ENCODE measurements around the gene CARS2. TPM values are rescaled to one million over a fixed set of nuclear protein-coding genes. Genes with fewer than 3 reads are reported as not detected.

The CARS2 gene
- total RNA-seq, 1 experiment from 2014 or later = 70.9 TPM

DNA sequence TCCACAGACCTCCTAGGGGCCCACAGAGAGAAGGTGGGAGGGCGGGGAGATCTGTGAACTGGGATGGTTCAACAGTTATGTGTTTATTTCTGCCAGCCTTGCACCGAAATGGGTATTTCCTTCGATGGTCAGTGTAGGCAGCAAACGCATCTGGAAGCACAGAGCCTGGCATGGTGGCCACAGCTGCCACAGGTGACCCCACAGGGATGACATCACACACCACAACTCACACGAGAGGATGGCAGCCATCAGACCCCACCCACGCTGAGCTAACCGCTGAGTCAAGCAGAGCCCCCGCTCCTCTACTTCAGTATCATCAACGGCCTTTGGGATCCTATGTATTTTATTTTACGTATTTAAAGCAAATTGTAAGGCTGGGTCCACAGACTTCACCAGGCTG, 53.2 kb downstream of the CARS2 start:
- CTCF ChIA-PET = no interaction called here
- BruUV-seq (replicated peaks) = no TSS peak

DNA sequence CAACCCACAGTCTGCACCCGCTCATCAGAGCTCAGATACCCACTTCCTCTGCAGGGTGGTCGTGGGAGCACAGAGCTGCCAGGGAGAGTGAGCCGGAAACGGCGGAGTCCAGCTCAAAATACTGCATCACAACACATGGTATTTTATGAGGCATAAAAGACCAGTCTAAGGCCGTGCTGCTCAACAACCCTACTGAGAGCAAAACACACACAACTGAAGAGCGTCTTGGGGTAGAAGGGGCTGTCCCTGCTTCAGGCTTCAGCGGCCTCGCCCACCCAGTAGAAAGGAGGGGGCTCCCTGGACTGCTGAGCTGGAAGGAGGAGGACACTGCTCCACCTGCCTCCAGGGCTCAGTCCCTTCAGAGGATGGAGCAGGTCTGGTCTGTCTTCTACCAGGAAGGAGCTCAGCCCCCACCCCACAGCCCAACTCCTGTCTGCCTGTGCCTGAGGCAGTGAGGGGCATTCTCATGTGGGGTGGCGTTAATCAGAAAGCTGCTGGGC, 53.6 kb downstream of the CARS2 start:
- CTCF ChIA-PET = no interaction called here
- no peak overlapping the region for H2AFZ ChIP-seq (ENCODE audit: low read length)
- no peak for TF ChIP-seq EZH2 (IDR thresholded peaks at IDR 0.05; ENCODE audit: low read length, unreplicated experiment)
- POLR2A ChIA-PET (ENCODE audit: unreplicated experiment) = no interaction called here
- no TSS peak for BruUV-seq (replicated peaks)
- no peaks in the 10 kb centered on the region for H3K4me1 ChIP-seq (ENCODE audit: insufficient read depth, low read length)
- ATAC-seq (no peak), DNase-seq (no peak)
- intact Hi-C loops (cut with micrococcal nuclease) = no loop called here
- H3K9me3 ChIP-seq (ENCODE audit: low read length) = no peaks in the 10 kb centered on the region
- H3K27me3 ChIP-seq (ENCODE audit: low read length) = no peaks in the 10 kb centered on the region
- no peaks in the 10 kb centered on the region for H3K79me2 ChIP-seq (ENCODE audit: low read length)
- no peak overlapping the region for H3K4me3 ChIP-seq (ENCODE audit: low read length)
- no peaks in the 10 kb centered on the region for H4K20me1 ChIP-seq (ENCODE audit: low read length)
- no peaks in the 10 kb centered on the region for H3K9me2 ChIP-seq (replicated peaks; ENCODE audit: low read length)
- no peak overlapping the region for H3K27ac ChIP-seq (ENCODE audit: low read length)
- no peak overlapping the region for H3K4me2 ChIP-seq (ENCODE audit: low read length)
- H3F3A ChIP-seq (ENCODE audit: low read length, unreplicated experiment) = no peaks in the 10 kb centered on the region
- no peaks in the 10 kb centered on the region for H3K36me3 ChIP-seq (ENCODE audit: low read depth, low read length)
- no peak overlapping the region for H3K9ac ChIP-seq (ENCODE audit: low read length)

More for the DNA sequence above, 53.2 kb downstream of the CARS2 start:
- DNase-seq (no peak), ATAC-seq (no peak)
- intact Hi-C loops (cut with micrococcal nuclease) = no loop called here
- H2AFZ ChIP-seq (ENCODE audit: low read length) = no peak overlapping the region
- no peak overlapping the region for H3K9ac ChIP-seq (ENCODE audit: low read length)
- no peak overlapping the region for H3K27ac ChIP-seq (ENCODE audit: low read length)
- H3K36me3 ChIP-seq (ENCODE audit: low read depth, low read length) = no peaks in the 10 kb centered on the region
- H3K9me3 ChIP-seq (ENCODE audit: low read length) = no peaks in the 10 kb centered on the region
- no peak overlapping the region for H3K4me3 ChIP-seq (ENCODE audit: low read length)
- no peaks in the 10 kb centered on the region for H4K20me1 ChIP-seq (ENCODE audit: low read length)
- H3K4me2 ChIP-seq (ENCODE audit: low read length) = no peak overlapping the region
- H3K27me3 ChIP-seq (ENCODE audit: low read length) = no peaks in the 10 kb centered on the region
- H3K9me2 ChIP-seq (replicated peaks; ENCODE audit: low read length) = no peaks in the 10 kb centered on the region
- POLR2A ChIA-PET (ENCODE audit: unreplicated experiment) = no interaction called here
- no peak for TF ChIP-seq EZH2phosphoT487 (IDR thresholded peaks at IDR 0.05; ENCODE audit: borderline replicate concordance, low read length)
- TF ChIP-seq, protein P1, sequence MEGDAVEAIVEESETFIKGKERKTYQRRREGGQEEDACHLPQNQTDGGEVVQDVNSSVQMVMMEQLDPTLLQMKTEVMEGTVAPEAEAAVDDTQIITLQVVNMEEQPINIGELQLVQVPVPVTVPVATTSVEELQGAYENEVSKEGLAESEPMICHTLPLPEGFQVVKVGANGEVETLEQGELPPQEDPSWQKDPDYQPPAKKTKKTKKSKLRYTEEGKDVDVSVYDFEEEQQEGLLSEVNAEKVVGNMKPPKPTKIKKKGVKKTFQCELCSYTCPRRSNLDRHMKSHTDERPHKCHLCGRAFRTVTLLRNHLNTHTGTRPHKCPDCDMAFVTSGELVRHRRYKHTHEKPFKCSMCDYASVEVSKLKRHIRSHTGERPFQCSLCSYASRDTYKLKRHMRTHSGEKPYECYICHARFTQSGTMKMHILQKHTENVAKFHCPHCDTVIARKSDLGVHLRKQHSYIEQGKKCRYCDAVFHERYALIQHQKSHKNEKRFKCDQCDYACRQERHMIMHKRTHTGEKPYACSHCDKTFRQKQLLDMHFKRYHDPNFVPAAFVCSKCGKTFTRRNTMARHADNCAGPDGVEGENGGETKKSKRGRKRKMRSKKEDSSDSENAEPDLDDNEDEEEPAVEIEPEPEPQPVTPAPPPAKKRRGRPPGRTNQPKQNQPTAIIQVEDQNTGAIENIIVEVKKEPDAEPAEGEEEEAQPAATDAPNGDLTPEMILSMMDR (conservative IDR thresholded peaks at IDR 0.05; ENCODE audit: low read depth, low read length) = no peak
- no peak for TF ChIP-seq EZH2 (IDR thresholded peaks at IDR 0.05; ENCODE audit: low read length, unreplicated experiment)
- H3F3A ChIP-seq (ENCODE audit: low read length, unreplicated experiment) = no peaks in the 10 kb centered on the region
- H3K79me2 ChIP-seq (ENCODE audit: low read length) = no peaks in the 10 kb centered on the region
- H3K4me1 ChIP-seq (ENCODE audit: insufficient read depth, low read length) = no peaks in the 10 kb centered on the region

DNA sequence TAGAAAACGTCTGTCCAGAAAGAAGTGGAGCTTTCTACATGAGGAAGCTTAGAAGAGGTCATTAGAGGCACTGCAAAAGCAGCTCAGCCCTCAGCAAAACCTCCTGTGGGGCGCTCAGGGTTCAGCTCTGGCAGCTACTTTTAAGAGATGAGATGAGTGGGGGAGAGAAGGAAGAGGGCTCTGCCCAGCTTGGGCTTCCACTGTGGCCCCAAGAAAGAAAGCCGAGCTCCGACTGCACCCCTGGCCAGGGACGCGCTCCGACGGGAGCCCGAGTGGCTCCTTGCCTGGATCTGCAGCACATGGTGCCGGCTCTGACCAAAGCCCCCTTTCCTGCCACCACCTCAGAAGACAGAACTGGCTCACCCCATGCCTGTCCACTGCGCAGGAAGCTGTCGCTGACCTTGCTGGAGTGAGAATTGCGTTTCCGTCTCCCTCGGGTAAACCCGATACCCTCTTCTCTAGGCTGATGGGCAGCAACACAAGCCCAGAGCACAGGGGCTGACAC, 54.1 kb downstream of the CARS2 start:
- no peak for TF ChIP-seq EZH2phosphoT487 (IDR thresholded peaks at IDR 0.05; ENCODE audit: borderline replicate concordance, low read length)
- TF ChIP-seq, protein P1 (conservative IDR thresholded peaks at IDR 0.05; ENCODE audit: low read depth, low read length) = no peak
- TF ChIP-seq EZH2 (IDR thresholded peaks at IDR 0.05; ENCODE audit: low read length, unreplicated experiment) = no peak
- no peaks in the 10 kb centered on the region for H3K4me1 ChIP-seq (ENCODE audit: insufficient read depth, low read length)
- no peak overlapping the region for H3K9ac ChIP-seq (ENCODE audit: low read length)
- H3K9me3 ChIP-seq (ENCODE audit: low read length) = no peaks in the 10 kb centered on the region
- H3F3A ChIP-seq (ENCODE audit: low read length, unreplicated experiment) = no peaks in the 10 kb centered on the region
- DNase-seq = no peak
- H3K27me3 ChIP-seq (ENCODE audit: low read length) = no peaks in the 10 kb centered on the region
- no peaks in the 10 kb centered on the region for H3K9me2 ChIP-seq (replicated peaks; ENCODE audit: low read length)
- no peak overlapping the region for H3K27ac ChIP-seq (ENCODE audit: low read length)
- ChIA-PET CTCF (no interaction called here), POLR2A (ENCODE audit: unreplicated experiment) (no interaction called here)
- no TSS peak for BruUV-seq (replicated peaks)
- no peak overlapping the region for H3K4me3 ChIP-seq (ENCODE audit: low read length)
- H3K36me3 ChIP-seq (ENCODE audit: low read depth, low read length) = no peaks in the 10 kb centered on the region
- H3K79me2 ChIP-seq (ENCODE audit: low read length) = no peaks in the 10 kb centered on the region
- intact Hi-C loops (cut with micrococcal nuclease) = no loop called here
- no peaks in the 10 kb centered on the region for H4K20me1 ChIP-seq (ENCODE audit: low read length)
- no peak overlapping the region for H3K4me2 ChIP-seq (ENCODE audit: low read length)
- no peak overlapping the region for H2AFZ ChIP-seq (ENCODE audit: low read length)
- no peak for ATAC-seq
